K562 (cell line): Measurements from ENCODE around the gene CTXND1.

Source experiments
- ARID2 ChIP-seq: fragments of 450-650 bp; IDR thresholded peaks from 2 replicates; pipeline ENCODE4 v1.6.1; 2017; ENCODE audit warnings: antibody characterized with exemption, mild to moderate bottlenecking
- BCL6 ChIP-seq: fragments of 250-450 bp; sonication (Bioruptor Pico); IDR thresholded peaks from 2 replicates; pipeline ENCODE4 v1.4.0; 2020
- NR0B1 ChIP-seq: fragments of 450-650 bp; IDR thresholded peaks from one replicate; pipeline ENCODE4 v1.6.1; 2018; ENCODE audit warnings: mild to moderate bottlenecking, moderate library complexity; ENCODE audit not compliant: partially characterized antibody
- RAD21 ChIP-seq, 2 experiments: fragments of 250-450 bp in 1 of 2; fragments of 450-650 bp in 1 of 2; sonication (Bioruptor Pico) in 1 of 2; formaldehyde crosslinking in 1 of 2; IDR thresholded peaks in 1 of 2; conservative IDR thresholded peaks in 1 of 2; 2 replicates each; pipeline versions ENCODE4 v1.4.0 to v1.8.0; 2020 to 2022; ENCODE audit warnings: mild to moderate bottlenecking in 2 of 2, moderate library complexity in 1 of 2
- TF ChIP-seq, protein P1 (sequence below): fragments of 450-650 bp; IDR thresholded peaks from 2 replicates; pipeline ENCODE4 v1.6.1; 2016; ENCODE audit warnings: mild to moderate bottlenecking, moderate library complexity

DNA sequence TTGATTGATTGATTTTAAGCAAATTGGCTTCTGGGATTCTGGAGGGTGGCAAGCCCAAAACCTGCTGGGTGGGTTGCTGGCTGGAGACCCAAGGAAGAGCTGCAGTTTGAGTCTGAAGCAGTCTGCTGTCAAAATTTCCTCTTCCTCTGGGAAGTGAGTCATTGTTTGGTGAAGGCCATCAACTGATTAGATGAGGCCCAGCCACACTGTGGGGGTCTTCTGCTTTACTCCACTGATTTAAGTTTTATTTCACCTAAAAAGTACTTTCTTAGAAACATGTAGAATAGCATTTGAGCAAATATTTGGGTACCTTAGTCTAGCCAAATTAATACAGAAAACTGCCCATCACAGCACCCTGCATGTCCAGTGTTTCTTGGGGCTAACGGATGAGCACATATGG, 65.4 kb downstream of the CTXND1 start:
- no peak for TF ChIP-seq RAD21 (CRISPR knock-in tag; conservative IDR thresholded peaks at IDR 0.05 in 1 of 2, IDR thresholded peaks at IDR 0.05 in 1 of 2)
- TF ChIP-seq BCL6 (CRISPR knock-in tag), result no peak
- no peak for TF ChIP-seq ARID2
- no peak for TF ChIP-seq NR0B1
- TF ChIP-seq, protein P1, sequence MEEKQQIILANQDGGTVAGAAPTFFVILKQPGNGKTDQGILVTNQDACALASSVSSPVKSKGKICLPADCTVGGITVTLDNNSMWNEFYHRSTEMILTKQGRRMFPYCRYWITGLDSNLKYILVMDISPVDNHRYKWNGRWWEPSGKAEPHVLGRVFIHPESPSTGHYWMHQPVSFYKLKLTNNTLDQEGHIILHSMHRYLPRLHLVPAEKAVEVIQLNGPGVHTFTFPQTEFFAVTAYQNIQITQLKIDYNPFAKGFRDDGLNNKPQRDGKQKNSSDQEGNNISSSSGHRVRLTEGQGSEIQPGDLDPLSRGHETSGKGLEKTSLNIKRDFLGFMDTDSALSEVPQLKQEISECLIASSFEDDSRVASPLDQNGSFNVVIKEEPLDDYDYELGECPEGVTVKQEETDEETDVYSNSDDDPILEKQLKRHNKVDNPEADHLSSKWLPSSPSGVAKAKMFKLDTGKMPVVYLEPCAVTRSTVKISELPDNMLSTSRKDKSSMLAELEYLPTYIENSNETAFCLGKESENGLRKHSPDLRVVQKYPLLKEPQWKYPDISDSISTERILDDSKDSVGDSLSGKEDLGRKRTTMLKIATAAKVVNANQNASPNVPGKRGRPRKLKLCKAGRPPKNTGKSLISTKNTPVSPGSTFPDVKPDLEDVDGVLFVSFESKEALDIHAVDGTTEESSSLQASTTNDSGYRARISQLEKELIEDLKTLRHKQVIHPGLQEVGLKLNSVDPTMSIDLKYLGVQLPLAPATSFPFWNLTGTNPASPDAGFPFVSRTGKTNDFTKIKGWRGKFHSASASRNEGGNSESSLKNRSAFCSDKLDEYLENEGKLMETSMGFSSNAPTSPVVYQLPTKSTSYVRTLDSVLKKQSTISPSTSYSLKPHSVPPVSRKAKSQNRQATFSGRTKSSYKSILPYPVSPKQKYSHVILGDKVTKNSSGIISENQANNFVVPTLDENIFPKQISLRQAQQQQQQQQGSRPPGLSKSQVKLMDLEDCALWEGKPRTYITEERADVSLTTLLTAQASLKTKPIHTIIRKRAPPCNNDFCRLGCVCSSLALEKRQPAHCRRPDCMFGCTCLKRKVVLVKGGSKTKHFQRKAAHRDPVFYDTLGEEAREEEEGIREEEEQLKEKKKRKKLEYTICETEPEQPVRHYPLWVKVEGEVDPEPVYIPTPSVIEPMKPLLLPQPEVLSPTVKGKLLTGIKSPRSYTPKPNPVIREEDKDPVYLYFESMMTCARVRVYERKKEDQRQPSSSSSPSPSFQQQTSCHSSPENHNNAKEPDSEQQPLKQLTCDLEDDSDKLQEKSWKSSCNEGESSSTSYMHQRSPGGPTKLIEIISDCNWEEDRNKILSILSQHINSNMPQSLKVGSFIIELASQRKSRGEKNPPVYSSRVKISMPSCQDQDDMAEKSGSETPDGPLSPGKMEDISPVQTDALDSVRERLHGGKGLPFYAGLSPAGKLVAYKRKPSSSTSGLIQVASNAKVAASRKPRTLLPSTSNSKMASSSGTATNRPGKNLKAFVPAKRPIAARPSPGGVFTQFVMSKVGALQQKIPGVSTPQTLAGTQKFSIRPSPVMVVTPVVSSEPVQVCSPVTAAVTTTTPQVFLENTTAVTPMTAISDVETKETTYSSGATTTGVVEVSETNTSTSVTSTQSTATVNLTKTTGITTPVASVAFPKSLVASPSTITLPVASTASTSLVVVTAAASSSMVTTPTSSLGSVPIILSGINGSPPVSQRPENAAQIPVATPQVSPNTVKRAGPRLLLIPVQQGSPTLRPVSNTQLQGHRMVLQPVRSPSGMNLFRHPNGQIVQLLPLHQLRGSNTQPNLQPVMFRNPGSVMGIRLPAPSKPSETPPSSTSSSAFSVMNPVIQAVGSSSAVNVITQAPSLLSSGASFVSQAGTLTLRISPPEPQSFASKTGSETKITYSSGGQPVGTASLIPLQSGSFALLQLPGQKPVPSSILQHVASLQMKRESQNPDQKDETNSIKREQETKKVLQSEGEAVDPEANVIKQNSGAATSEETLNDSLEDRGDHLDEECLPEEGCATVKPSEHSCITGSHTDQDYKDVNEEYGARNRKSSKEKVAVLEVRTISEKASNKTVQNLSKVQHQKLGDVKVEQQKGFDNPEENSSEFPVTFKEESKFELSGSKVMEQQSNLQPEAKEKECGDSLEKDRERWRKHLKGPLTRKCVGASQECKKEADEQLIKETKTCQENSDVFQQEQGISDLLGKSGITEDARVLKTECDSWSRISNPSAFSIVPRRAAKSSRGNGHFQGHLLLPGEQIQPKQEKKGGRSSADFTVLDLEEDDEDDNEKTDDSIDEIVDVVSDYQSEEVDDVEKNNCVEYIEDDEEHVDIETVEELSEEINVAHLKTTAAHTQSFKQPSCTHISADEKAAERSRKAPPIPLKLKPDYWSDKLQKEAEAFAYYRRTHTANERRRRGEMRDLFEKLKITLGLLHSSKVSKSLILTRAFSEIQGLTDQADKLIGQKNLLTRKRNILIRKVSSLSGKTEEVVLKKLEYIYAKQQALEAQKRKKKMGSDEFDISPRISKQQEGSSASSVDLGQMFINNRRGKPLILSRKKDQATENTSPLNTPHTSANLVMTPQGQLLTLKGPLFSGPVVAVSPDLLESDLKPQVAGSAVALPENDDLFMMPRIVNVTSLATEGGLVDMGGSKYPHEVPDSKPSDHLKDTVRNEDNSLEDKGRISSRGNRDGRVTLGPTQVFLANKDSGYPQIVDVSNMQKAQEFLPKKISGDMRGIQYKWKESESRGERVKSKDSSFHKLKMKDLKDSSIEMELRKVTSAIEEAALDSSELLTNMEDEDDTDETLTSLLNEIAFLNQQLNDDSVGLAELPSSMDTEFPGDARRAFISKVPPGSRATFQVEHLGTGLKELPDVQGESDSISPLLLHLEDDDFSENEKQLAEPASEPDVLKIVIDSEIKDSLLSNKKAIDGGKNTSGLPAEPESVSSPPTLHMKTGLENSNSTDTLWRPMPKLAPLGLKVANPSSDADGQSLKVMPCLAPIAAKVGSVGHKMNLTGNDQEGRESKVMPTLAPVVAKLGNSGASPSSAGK, result no peak
